Measurements from ENCODE around the gene LSM11. TPM values are rescaled to one million over a fixed set of nuclear protein-coding genes. Genes with fewer than 3 reads are reported as not detected.

Gene LSM11
- total and polyA plus RNA-seq, 2 of the 4 experiments (the other 2 are of a cell fraction), result 1.4 to 3.0 TPM

GRCh38 chr5:157731272-157732129, 12.0 kb upstream of the LSM11 start, which contains the start of gene THG1L:
Gene THG1L (plus strand): TSS chr5:157731420. CDS start chr5:157731441, 21 bp downstream.
- no peaks in the 10 kb centered on the region for H3K9me1 ChIP-seq (ENCODE audit: insufficient read depth, low read length)
- H4K8ac ChIP-seq (ENCODE audit: low read depth in 2 of 2, low read length in 2 of 2), result peak within 1 kb of the TSS; percentile 80 to 100
- H3K4me1 ChIP-seq (ENCODE audit: control insufficient read depth, insufficient read depth, low read length), result no peaks in the 10 kb centered on the region
- peak within 1 kb of the TSS; percentile 99 for H3K4ac ChIP-seq (ENCODE audit: low read depth, low read length)
- H3K9me3 ChIP-seq (ENCODE audit: control insufficient read depth, insufficient read depth, low read length), result no peaks in the 10 kb centered on the region
- H4K5ac ChIP-seq (ENCODE audit: low read depth, low read length), result peak within 1 kb of the TSS; percentile 93
- no peaks in the 10 kb centered on the region for H3K27me3 ChIP-seq (ENCODE audit: control insufficient read depth, insufficient read depth, low read length)
- intact Hi-C loops (cut with micrococcal nuclease), result loop anchor here (5.0 kb wide), 1 partner anchor 214 kb away; no protein-coding TSS in a partner anchor
- DNase-seq (peak; percentile 97), ATAC-seq (ENCODE audit: low read depth) (peak; percentile 99)
- H4K91ac ChIP-seq (ENCODE audit: insufficient read depth, low read depth, low read length), result peak within 1 kb of the TSS; percentile 98
- WGBS, 2 experiments (ENCODE audit: extremely low coverage in 2 of 2, insufficient read length in 1 of 2), result 2% methylated on average over 7 of the region's 47 CpGs; no CpG with 5 or more reads in 1 of the 2 experiments
- peak within 1 kb of the TSS; percentile 97 for H2BK5ac ChIP-seq (ENCODE audit: low read depth, low read length, poor library complexity, severe bottlenecking)
- H2BK15ac ChIP-seq (ENCODE audit: low read depth, low read length), result peak within 1 kb of the TSS; percentile 92; the same call in 2 of the 3 replicates
- H3K27ac ChIP-seq (ENCODE audit: insufficient read depth, low read length), result peak within 1 kb of the TSS; percentile 87
- H2AK9ac ChIP-seq (replicated peaks; ENCODE audit: low read depth, low read length, poor library complexity), result peak within 1 kb of the TSS; percentile 95
- H3K4me2 ChIP-seq (ENCODE audit: low read depth, low read length), result peak within 1 kb of the TSS; percentile 80
- ChIA-PET POLR2A (ENCODE audit: unreplicated experiment) (interaction anchor here (0.6 to 1.0 kb wide), 2 partner anchors 173 to 215 kb away, joined by 3 read pairs; no protein-coding TSS in a partner anchor), CTCF (interaction anchor here (0.6 to 2.0 kb wide), 5 partner anchors 11 to 582 kb away, joined by 3 to 14 read pairs (median 4); partner anchors contain the start of gene LSM11)
- H3K18ac ChIP-seq (ENCODE audit: low read depth, low read length), result peak within 1 kb of the TSS; percentile 87
- peak within 1 kb of the TSS; percentile 65 for H3K4me3 ChIP-seq (ENCODE audit: insufficient read depth, low read depth, low read length)
- H2BK120ac ChIP-seq (ENCODE audit: low read depth, low read length), result peak within 1 kb of the TSS; percentile 97
- H2AK5ac ChIP-seq (ENCODE audit: low read depth, low read length), result peak within 1 kb of the TSS; percentile 52
- H2BK20ac ChIP-seq (ENCODE audit: low read depth, low read length), result peak within 1 kb of the TSS; percentile 74
- peaks cover 5 to 12% of the 10 kb centered on the region in 2 experiments; a peak in 3 of 4 replicates for H3K79me1 ChIP-seq (ENCODE audit: low read depth in 1 of 2, low read length in 2 of 2)
- TF ChIP-seq MXI1 (IDR thresholded peaks at IDR 0.05; ENCODE audit: borderline replicate concordance, low read depth, low read length), result 0 out of 2 replicates have a peak, but pooled peaks have one; percentile 46
- TF ChIP-seq USF2 (IDR thresholded peaks at IDR 0.05; ENCODE audit: low read depth, low read length), result 0 out of 2 replicates have a peak, but pooled peaks have one; percentile 7
- no peak for TF ChIP-seq BHLHE40 (IDR thresholded peaks at IDR 0.05; ENCODE audit: low read depth, low read length)
- peak; percentile 89; the same call in 1 of the 2 replicates for TF ChIP-seq MAZ (IDR thresholded peaks at IDR 0.05; ENCODE audit: borderline replicate concordance, low read depth, low read length)
- no peak for TF ChIP-seq RAD21 (IDR thresholded peaks at IDR 0.05; ENCODE audit: low read length)
- no peak for TF ChIP-seq MAFK (IDR thresholded peaks at IDR 0.05; ENCODE audit: low read depth, low read length)
- TF ChIP-seq SMC3 (IDR thresholded peaks at IDR 0.05; ENCODE audit: low read depth, low read length), result 0 out of 2 replicates have a peak, but pooled peaks have one; percentile 13
- TF ChIP-seq POLR2A (IDR thresholded peaks at IDR 0.05; ENCODE audit: low read depth, low read length), result peak; percentile 85
- peak; percentile 14; the same call in 1 of the 2 replicates for TF ChIP-seq FOS (IDR thresholded peaks at IDR 0.05; ENCODE audit: low read depth, low read length)
- peak within 1 kb of the TSS; percentile 92 for H3K56ac ChIP-seq (ENCODE audit: extremely low read depth, insufficient read depth, low read length)
- no peaks in the 10 kb centered on the region for H4K20me1 ChIP-seq (ENCODE audit: insufficient read depth, low read length)
- peak within 1 kb of the TSS; percentile 99 for H2AFZ ChIP-seq (replicated peaks; ENCODE audit: low read length, poor library complexity)
- dilution Hi-C loops (cut with HindIII; ENCODE audit: low sequenced_read_pairs, unreplicated experiment), result no loop called here
- in situ Hi-C loops (cut with MboI; ENCODE audit: low sequenced_read_pairs), result loop anchor here (10.0 kb wide), 1 partner anchor 407 kb away; no protein-coding TSS in a partner anchor
- BruUV-seq (replicated peaks), result no TSS peak
- peaks cover 7% of the 10 kb centered on the region for H3K36me3 ChIP-seq (ENCODE audit: control insufficient read depth, insufficient read depth, low read length)
- peak within 1 kb of the TSS; percentile 84 for H3K9ac ChIP-seq (ENCODE audit: low read depth, low read length)
- H3K14ac ChIP-seq (replicated peaks; ENCODE audit: low read depth, low read length), result peak within 1 kb of the TSS; percentile 99
- peak within 1 kb of the TSS; percentile 98 for H3K23ac ChIP-seq (ENCODE audit: low read depth, low read length)
